NCI-H510A (cell line): ENCODE data around the gene OGG1.

Experiments
- DNase-seq: peaks from one replicate; lab custom pipeline; 2025; lab: John Stamatoyannopoulos, UW

OGG1 gene

GRCh38 chr3:9749645-9750555, at the start of gene OGG1:
Gene OGG1, plus strand, starts transcription at chr3:9749952. Its CDS starts 335 bp downstream, at chr3:9750287.
- peak; percentile 93 for DNase-seq

GRCh38 chr3:9700536-9700935, 49.2 kb upstream of the OGG1 start:
- DNase-seq, result no peak

GRCh38 chr3:9701006-9701405, 48.7 kb upstream of the OGG1 start:
- DNase-seq, result no peak

DNA sequence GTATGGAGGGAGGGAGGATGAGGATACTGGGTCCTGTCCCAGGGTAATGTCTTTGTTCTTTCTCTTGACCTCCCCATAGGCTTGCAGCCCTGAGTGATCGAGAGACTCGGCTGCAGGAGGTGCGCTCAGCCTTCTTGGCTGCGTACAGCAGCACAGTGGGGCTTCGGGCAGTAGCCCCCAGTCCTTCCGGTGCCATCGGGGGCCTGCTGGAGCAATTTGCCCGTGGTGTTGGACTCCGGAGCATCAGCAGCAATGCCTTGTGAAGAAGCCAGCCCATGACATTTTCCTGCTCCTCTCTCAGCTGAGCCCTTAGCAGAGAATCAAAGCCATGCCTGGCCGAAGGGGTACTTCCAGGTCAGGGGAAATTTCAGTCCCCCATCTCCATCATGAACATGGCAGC, 48.0 kb upstream of the OGG1 start:
- DNase-seq, result no peak

GRCh38 chr3:9703240-9703639, 46.5 kb upstream of the OGG1 start:
- DNase-seq, result no peak

DNA sequence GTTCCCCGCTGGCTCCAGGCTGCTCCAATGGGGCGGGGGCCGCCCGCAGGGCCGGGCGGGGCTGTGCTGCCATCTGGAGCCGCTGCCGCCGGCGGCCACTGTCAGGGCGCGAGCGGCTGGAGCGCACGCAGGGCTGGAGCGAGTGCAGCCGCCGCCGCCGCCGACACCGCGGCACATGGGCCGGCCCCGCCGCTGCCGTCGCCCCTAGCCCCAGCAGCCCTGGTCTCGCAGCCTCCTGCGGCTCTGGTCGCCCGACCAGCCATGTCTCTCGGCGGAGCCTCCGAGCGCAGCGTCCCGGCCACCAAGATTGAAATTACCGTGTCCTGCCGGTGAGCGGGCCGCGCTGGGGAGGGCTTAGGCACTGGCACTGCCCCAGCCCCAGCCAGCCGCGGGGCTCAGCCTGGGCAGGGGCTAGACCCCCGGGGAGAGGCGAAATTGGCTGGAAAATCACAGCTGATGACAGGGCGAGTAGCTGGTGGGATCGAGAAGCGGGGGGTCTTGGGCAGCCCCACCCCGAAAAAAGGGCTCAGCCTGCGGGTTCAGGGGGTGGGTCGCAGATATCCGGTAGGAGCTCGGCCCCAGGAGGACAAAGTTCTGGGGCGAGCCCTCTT, 45.9 kb upstream of the OGG1 start, which contains the start of gene CPNE9:
CPNE9 (plus strand) TSS at position 98 of the 611 bp plus-strand sequence; CDS start at position 262, 164 bp downstream.
- DNase-seq, result no peak

GRCh38 chr3:9704347-9705322, 45.1 kb upstream of the OGG1 start:
- DNase-seq, result no peak

GRCh38 chr3:9710174-9710739, 39.5 kb upstream of the OGG1 start:
- no peak for DNase-seq

- DNase-seq, result no peak
These were observed 37.3 kb upstream of the OGG1 start for GRCh38 chr3:9712415-9712814.

- DNase-seq, result no peak
These were observed 36.6 kb upstream of the OGG1 start for GRCh38 chr3:9713142-9713541.

- DNase-seq, result no peak
These were observed 34.6 kb upstream of the OGG1 start for GRCh38 chr3:9715136-9715535.

DNA sequence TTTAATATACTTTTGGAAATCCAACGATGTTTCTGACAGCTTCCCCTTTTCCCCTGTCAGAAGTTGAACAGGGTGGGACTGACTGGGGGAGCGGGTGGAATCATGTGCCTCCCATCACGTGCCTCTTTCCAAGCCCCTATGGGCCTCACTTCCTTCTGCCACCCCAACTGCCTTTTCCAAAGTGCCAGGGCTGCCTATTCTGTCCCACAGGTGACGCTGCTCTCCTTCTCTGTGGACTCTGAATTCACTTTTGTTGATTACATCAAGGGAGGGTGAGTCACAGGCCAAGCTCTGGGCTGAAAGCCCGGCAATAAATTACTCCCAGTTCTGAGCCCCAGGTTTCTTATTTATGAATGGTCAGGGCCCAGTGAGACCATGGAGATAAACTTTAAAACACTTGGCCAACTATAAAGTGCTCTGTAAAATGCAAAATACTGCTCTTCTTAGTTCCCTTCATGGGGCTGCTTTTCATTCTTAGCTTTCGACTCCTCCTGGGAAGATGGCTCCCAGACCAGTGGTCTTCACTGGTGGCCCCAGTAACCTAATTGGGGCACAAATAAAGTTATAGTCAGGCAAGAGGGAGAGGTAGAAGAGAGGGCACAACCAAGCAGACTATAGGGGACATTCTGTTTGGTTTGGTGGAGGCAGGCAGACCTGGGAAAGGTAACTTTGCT, 33.9 kb upstream of the OGG1 start:
- DNase-seq, result no peak

DNA sequence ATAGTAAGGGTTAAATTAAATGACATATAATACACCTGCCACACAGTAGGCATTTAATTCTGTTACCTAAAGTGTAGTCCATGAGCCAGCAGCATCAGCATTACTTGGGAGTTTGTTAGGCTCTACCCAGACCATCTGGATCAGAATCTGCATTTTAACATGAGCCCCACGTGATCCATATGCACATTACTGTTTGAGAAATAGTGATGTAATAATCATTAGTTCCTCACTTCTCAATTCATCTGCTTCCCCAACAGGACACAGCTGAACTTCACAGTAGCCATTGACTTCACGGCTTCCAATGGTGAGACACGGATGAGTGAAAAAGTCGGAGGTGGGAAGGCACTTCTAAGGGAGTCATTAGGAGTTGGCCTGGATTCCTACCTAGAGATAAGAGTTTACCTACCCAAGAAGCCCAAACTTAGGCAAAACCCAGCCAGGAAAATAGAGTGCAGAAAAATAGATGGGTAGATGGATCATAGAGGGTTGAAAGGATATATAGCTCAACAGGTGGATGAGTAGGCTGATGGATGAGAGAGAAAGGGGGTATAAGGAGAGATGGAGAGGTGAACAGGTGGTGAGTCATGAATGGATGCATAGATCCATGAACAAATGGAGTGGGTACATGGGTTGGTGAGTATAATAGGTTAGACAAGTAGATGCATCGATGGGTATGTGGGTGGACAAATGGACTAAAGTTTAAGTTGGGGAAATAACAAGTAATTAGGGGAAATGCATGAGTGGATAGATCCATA, 32.8 kb upstream of the OGG1 start:
- no peak for DNase-seq

DNA sequence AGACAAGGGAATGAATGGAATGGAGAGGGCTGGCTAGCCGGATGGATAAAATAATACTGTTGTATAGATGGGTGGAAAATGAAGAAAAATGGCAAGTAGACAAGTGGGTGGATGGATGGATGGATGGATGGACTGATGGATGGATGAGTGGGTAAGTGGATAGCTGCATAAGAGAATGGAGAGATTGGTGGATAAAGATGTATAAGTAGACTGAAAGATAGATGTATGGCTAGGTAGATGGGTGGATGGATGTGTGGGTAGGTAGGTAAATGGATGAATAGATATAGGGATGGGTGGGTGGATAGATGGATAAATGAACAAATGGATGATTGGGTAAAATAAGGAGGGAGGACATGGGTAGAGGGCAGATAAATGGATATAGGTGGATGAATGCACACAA, 32.2 kb upstream of the OGG1 start:
- no peak for DNase-seq

DNA sequence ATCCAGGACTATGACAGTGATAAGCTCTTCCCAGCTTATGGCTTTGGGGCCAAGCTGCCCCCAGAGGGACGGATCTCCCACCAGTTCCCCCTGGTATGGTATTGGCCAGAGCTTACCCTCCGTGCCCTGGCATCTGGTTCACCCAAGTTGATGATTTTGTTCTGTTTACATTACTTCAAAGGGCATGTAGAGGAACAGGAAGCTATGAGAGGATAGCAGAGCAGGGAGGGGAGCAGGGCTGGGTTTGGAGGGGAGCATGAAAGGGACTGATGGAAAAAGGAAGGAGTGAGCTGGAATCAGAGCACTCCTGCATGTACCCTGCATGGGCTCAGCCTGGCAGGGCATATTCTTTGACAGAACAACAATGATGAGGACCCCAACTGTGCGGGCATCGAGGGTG, 31.6 kb upstream of the OGG1 start:
- DNase-seq, result no peak

DNA sequence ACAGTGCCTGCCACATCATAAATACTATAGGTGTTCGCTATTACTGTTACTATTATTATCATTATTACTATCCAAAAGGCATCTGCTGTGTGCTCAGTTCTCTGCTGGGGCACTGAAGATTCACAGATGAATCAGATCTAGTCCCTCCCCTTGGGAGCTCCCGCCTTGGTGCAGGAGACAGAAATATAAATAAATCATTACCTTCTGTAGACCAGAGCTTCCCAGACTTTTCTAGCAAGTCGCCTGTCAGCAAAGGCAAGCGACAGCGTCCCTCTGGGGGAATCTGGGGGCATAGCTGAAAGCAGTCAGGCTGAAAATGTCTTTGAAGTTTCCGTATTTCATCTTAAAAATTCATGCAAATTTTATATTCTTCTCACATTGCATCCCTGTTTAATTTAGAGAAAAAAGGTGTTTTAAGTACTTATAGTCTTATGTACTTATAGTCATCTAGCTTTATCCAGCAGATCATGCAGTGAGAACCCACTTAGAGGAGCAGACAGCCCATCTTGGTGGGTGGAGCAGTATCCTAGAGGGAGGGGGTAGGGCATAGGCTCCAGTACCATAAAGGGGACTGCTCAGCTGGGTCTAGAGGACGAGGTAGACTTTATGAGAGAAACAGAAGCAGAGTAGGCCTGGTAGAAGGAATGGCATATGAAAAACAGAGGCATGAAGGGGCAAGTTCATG, 28.6 kb upstream of the OGG1 start:
- DNase-seq, result no peak

DNA sequence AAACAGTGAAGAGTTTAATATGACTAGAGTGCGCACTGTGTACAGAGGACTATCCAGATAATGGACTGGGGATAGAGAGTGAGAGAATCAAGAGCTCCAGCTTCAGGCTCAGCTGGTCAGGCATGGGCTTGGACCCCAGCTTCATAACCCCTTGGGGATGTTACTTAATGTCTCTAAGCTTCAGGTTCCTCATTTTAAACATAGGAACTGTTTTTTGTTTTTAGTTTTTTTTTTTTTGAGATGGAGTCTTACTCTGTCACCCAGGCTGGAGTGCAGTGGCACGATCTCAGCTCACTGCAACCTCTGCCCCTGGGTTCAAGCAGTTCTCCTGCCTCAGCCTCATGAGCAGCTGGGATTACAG, 28.1 kb upstream of the OGG1 start:
- no peak for DNase-seq

DNA sequence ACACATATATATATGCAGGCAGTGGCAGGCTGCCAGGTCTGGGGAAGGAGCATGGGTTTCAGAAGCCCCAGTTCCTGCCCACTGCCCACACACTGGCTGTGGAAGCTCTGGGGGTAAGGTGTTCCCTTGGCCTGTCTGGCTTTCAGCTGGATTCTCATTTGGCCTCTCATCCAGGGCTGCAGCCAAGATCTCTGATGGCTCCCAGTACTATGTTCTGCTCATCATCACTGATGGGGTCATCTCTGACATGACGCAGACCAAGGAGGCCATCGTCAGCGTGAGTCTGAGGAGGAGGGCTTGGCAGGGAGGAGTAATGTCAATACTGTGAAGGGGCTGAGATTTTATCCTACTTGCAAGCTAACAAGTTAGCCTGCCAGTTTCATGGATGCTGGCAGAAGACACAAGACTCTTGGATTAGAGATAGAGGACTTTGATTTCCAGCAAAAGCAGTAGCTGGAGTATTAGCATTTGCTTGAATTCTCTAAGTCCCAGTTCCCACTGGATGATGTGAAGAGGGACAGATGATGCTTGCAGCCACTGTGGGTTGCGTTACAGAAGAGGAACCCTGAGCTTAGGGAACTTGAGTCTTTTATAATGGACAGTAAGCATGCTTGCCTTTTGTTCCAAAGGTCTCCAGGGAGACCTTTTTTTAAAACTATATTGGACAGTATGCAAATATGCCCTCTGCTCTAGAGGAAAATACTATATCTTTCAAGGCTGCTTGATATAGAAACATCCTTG, 23.8 kb upstream of the OGG1 start:
- no peak for DNase-seq

- no peak for DNase-seq
These were observed 22.6 kb upstream of the OGG1 start for GRCh38 chr3:9727041-9727595.
